Endothelial cell of umbilical vein (primary cell): ENCODE results near the gene TNFRSF11A. TPM values are rescaled to one million over a fixed set of nuclear protein-coding genes. Genes with fewer than 3 reads are reported as not detected.

Experiments used
- BruUV-seq: library from RNA; stranded (reverse); fragments of 400-500 nt; replicated peaks from 2 replicates; lab custom pipeline; 2021; lab: Mats Ljungman, UMichigan
- CTCF ChIA-PET: fragments of 300-600, 350-600 bp; sonication (Branson Sonifier 250); formaldehyde crosslinking; loops from one replicate; lab custom pipeline; 2021; ENCODE audit warnings: antibody characterized with exemption, inconsistent platforms; lab: Charles Lee
- POLR2A ChIA-PET: fragments of 300-600, 350-600 bp; sonication (Branson Sonifier 250); formaldehyde crosslinking; loops from one replicate; lab custom pipeline; 2021; ENCODE audit warnings: antibody characterized with exemption, inconsistent platforms; lab: Charles Lee
- DNase-seq: peaks from one replicate; pipeline ENCODE4 v3.0.0-alpha.2; 2011; ENCODE audit warnings: low read depth, low spot score
- FAIRE-seq: peaks from 2 replicates; lab custom pipeline; 2011; peaks lifted over from hg19 to GRCh38; lab: Jason Lieb, UNC
- H2AFZ ChIP-seq: 2 replicates; pipeline ENCODE4 v1.6.0; 2012; ENCODE audit warnings: low read depth, low read length, control low read depth, inconsistent platforms
- H3K27ac ChIP-seq: 2 replicates; pipeline ENCODE4 v1.5.1; 2011; ENCODE audit warnings: low read depth, mild to moderate bottlenecking, control low read depth, low read length, moderate library complexity; ENCODE audit not compliant: insufficient read depth
- H3K27me3 ChIP-seq, 2 experiments: 2 replicates each; pipeline versions ENCODE4 v1.6.0 to v1.6.1; 2011; ENCODE audit warnings: low read length in 2 of 2, mixed read lengths in 1 of 2; ENCODE audit not compliant: control insufficient read depth in 2 of 2, insufficient read depth in 2 of 2
- H3K36me3 ChIP-seq, 2 experiments: 2 replicates in 1 of 2; 3 replicates in 1 of 2; pipeline ENCODE4 v1.5.1; 2011; ENCODE audit warnings: low read length in 2 of 2, mild to moderate bottlenecking in 1 of 2, moderate library complexity in 1 of 2; ENCODE audit not compliant: control insufficient read depth in 2 of 2, insufficient read depth in 2 of 2; ENCODE audit errors: extremely low read depth in 1 of 2
- H3K4me1 ChIP-seq: 3 replicates; pipeline ENCODE4 v1.5.1; 2011; ENCODE audit warnings: mild to moderate bottlenecking, low read length; ENCODE audit not compliant: control insufficient read depth, insufficient read depth; ENCODE audit errors: extremely low read depth
- H3K4me2 ChIP-seq: 2 replicates; pipeline ENCODE4 v1.6.1; 2011; ENCODE audit warnings: low read length, control low read depth, mixed read lengths; ENCODE audit not compliant: insufficient read depth
- H3K4me3 ChIP-seq, 3 experiments: fragments of 200-600 bp in 1 of 3; sonication (generic), shearing (Covaris generic) in 1 of 3; replicated peaks in 1 of 3; 2 replicates each; pipeline ENCODE4 v1.5.1; 2011 to 2016; ENCODE audit warnings: control low read depth in 3 of 3, low read length in 3 of 3, mild to moderate bottlenecking in 2 of 3, inconsistent platforms in 1 of 3, low read depth in 1 of 3, moderate library complexity in 1 of 3; ENCODE audit not compliant: insufficient read depth in 1 of 3
- H3K79me2 ChIP-seq: 2 replicates; pipeline ENCODE4 v1.6.0; 2012; ENCODE audit warnings: low read length, inconsistent platforms; ENCODE audit not compliant: control insufficient read depth, insufficient read depth
- H3K9ac ChIP-seq: replicated peaks from 2 replicates; pipeline ENCODE3; 2011; ENCODE audit warnings: low read length, control low read depth; ENCODE audit not compliant: insufficient read depth; ENCODE audit errors: extremely low read depth
- H3K9me1 ChIP-seq: replicated peaks from 3 replicates; pipeline ENCODE4 v1.6.0; 2011; ENCODE audit warnings: mild to moderate bottlenecking, low read length; ENCODE audit not compliant: control insufficient read depth, insufficient read depth; ENCODE audit errors: extremely low read depth
- H3K9me3 ChIP-seq: replicated peaks from 2 replicates; pipeline ENCODE4 v1.5.1; 2012; ENCODE audit warnings: low read length, inconsistent platforms; ENCODE audit not compliant: control insufficient read depth, insufficient read depth
- H4K20me1 ChIP-seq: replicated peaks from 2 replicates; pipeline ENCODE3; 2011; ENCODE audit warnings: mild to moderate bottlenecking, low read length; ENCODE audit not compliant: control insufficient read depth, insufficient read depth; ENCODE audit errors: extremely low read depth
- CTCF ChIP-seq, 2 donors: IDR thresholded peaks; 1 replicate in 1 of 2; 2 replicates in 1 of 2; pipeline ENCODE4 v1.5.1; 2011; ENCODE audit warnings: low read length in 2 of 2, mild to moderate bottlenecking in 2 of 2, moderate library complexity in 2 of 2, control low read depth in 1 of 2, inconsistent platforms in 1 of 2, low read depth in 1 of 2; ENCODE audit not compliant: insufficient read depth in 1 of 2; ENCODE audit errors: extremely low read depth in 1 of 2
- EZH2 ChIP-seq: IDR thresholded peaks from 2 replicates; pipeline ENCODE4 v1.6.1; 2012; ENCODE audit warnings: borderline replicate concordance, low read depth, mild to moderate bottlenecking, moderate library complexity, low read length, inconsistent platforms; ENCODE audit not compliant: severe bottlenecking
- FOS ChIP-seq: IDR thresholded peaks from 2 replicates; pipeline ENCODE4 v1.6.1; 2011; ENCODE audit warnings: mild to moderate bottlenecking, low read length, moderate library complexity, borderline replicate concordance; ENCODE audit not compliant: insufficient read depth
- GATA2 ChIP-seq: IDR thresholded peaks from 2 replicates; pipeline ENCODE4 v1.7.0; 2011; ENCODE audit warnings: low read depth, mild to moderate bottlenecking, moderate library complexity, mixed read lengths, low read length; ENCODE audit not compliant: insufficient read length, insufficient read depth
- JUN ChIP-seq: IDR thresholded peaks from 2 replicates; pipeline ENCODE4 v1.6.1; 2011; ENCODE audit warnings: borderline replicate concordance, low read depth; ENCODE audit not compliant: insufficient read length, insufficient read depth
- MAX ChIP-seq: IDR thresholded peaks from 2 replicates; pipeline ENCODE4 v1.6.1; 2011; ENCODE audit not compliant: insufficient read depth, insufficient read length
- MYC ChIP-seq: IDR thresholded peaks from one replicate; pipeline ENCODE4 v1.6.1; 2011; ENCODE audit warnings: mild to moderate bottlenecking, low read depth, low read length
- POLR2A ChIP-seq: IDR thresholded peaks from 2 replicates; pipeline ENCODE4 v1.6.1; 2012; ENCODE audit warnings: low read depth, mild to moderate bottlenecking, control low read depth, low read length
- POLR2AphosphoS5 ChIP-seq: IDR thresholded peaks from 2 replicates; pipeline ENCODE4 v1.6.1; 2012; ENCODE audit warnings: low read depth, mild to moderate bottlenecking, control low read depth, low read length, moderate library complexity; ENCODE audit not compliant: insufficient read depth
- dilution Hi-C: fragments of 300-500 bp; cut with MboI; formaldehyde crosslinking; loops from one replicate; pipeline ENCODE4 v1.15.0; 2019; ENCODE audit warnings: low sequenced_read_pairs; ENCODE audit not compliant: extremely low pct_ligation_motif_present
- intact Hi-C: fragments of 100-400 bp; cut with micrococcal nuclease; formaldehyde crosslinking; loops from one replicate; pipeline ENCODE4 v1.10.0; 2022
- polyA plus RNA-seq, 4 experiments: library from polyadenylated mRNA; depleted of rRNA in 3 of 4; stranded (reverse) in 3 of 4; unstranded in 1 of 4; fragments of >200 nt; gene quantifications; 2 replicates each; pipeline versions ENCODE4 v1.2.1 to v1.2.3, GENCODE V29; 2011 to 2012; ENCODE audit warnings: missing spikeins in 1 of 4
- total RNA-seq: library from RNA; stranded (reverse); gene quantifications from 2 replicates; pipeline ENCODE4 v1.2.3, GENCODE V29; 2021

The TNFRSF11A gene
- total and polyA plus RNA-seq, 2 donors (not counting 3 experiments of a cell fraction or from before 2014, with no cell fraction given) = 10.4 to 11.1 TPM

GRCh38 chr18:62420513-62421209, 95.6 kb downstream of the TNFRSF11A start:
- Histone ChIP-seq H3K79me2 (no peaks in the 10 kb centered on the region), H4K20me1 (no peaks in the 10 kb centered on the region), H3K4me2 (peak overlapping the region; percentile 74), H3K9me3 (no peaks in the 10 kb centered on the region), H3K4me1 (peaks cover 22% of the 10 kb centered on the region), H3K9ac (peak overlapping the region; percentile 25), H3K27me3 (no peaks in the 10 kb centered on the region), H3K36me3 (no peaks in the 10 kb centered on the region), H3K27ac (peak overlapping the region; percentile 67), H3K9me1 (no peaks in the 10 kb centered on the region), H3K4me3 (peak overlapping the region in 1 of 3 experiments; percentile 19), H2AFZ (peak overlapping the region; percentile 55)
- DNase-seq (peak; percentile 92), FAIRE-seq (peak; percentile 83)
- dilution Hi-C loops = no loop called here
- intact Hi-C loops = no loop called here
- TF ChIP-seq EZH2 (no peak), MYC (no peak), POLR2AphosphoS5 (no peak), FOS (peak; percentile 90), JUN (peak; percentile 72), CTCF (IDR thresholded peaks at IDR 0.05; ENCODE audit: extremely low read depth in 1 of 2, insufficient read depth in 1 of 2, low read depth in 1 of 2, low read length in 2 of 2) (no peak), POLR2A (no peak), MAX (no peak), GATA2 (peak; percentile 34)
- TSS peak; percentile 86 for BruUV-seq
- ChIA-PET POLR2A (no interaction called here), CTCF (interaction anchor here (0.7 to 2.9 kb wide), 15 partner anchors 10 to 238 kb away, joined by 3 to 13 read pairs (median 5); partner anchors contain the start of genes PIGN, RELCH, TNFRSF11A and ZCCHC2)
